GM12801 (cell line): ENCODE data around the gene C4orf36.

Experiments used
- TF ChIP-seq, protein P1 (sequence below): IDR thresholded peaks from one replicate; pipeline ENCODE4 v1.5.1; 2011; ENCODE audit warnings: control low read depth; ENCODE audit not compliant: insufficient read length; ENCODE audit errors: extremely low read depth

C4orf36 gene

DNA sequence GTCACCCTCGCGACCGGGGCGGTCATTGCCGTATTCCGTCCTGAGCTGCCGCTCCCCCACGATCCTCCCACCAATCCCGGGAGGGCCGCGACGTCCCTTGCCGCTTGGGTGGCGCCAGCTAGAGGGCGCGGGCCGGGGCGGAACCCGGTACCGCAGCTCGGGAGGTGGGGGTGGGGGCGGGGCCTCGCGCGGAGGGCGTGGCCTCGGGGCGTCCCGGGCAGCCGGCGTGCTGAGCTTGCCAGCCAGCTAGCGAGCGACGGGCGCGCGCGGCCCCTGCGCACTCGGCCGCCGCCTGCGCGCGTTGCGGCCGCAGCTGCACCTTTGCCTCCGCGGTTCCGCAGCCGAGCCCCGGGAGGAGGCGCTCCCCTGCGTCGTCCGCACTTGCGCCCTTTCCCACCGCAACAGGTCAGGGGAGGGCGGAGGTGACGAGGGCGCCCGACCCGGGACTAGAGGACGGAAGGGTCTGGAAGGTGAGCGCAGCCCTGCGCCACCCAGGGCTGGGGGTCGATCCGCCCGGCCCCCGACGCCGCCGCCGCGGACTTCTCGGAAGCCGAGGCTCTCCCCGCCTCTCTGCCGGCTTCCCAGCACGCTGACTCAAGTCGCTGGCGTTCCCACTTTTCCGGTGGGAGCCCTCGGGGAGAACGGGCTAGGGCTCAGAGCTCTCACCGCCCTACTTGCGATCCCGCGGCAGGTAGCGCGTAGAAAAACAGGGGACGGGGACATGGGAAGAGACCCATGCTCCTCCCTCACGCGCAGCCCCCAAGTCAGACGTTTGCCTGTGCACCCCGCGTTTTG is 42.7 kb upstream of the C4orf36 start, which contains the start of gene AFF1:
AFF1 (plus strand) TSS at position 241 of the 795 bp plus-strand sequence. CDS start 13,523 bp downstream, outside the sequence.
- TF ChIP-seq, protein P1, sequence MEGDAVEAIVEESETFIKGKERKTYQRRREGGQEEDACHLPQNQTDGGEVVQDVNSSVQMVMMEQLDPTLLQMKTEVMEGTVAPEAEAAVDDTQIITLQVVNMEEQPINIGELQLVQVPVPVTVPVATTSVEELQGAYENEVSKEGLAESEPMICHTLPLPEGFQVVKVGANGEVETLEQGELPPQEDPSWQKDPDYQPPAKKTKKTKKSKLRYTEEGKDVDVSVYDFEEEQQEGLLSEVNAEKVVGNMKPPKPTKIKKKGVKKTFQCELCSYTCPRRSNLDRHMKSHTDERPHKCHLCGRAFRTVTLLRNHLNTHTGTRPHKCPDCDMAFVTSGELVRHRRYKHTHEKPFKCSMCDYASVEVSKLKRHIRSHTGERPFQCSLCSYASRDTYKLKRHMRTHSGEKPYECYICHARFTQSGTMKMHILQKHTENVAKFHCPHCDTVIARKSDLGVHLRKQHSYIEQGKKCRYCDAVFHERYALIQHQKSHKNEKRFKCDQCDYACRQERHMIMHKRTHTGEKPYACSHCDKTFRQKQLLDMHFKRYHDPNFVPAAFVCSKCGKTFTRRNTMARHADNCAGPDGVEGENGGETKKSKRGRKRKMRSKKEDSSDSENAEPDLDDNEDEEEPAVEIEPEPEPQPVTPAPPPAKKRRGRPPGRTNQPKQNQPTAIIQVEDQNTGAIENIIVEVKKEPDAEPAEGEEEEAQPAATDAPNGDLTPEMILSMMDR = no peak

DNA sequence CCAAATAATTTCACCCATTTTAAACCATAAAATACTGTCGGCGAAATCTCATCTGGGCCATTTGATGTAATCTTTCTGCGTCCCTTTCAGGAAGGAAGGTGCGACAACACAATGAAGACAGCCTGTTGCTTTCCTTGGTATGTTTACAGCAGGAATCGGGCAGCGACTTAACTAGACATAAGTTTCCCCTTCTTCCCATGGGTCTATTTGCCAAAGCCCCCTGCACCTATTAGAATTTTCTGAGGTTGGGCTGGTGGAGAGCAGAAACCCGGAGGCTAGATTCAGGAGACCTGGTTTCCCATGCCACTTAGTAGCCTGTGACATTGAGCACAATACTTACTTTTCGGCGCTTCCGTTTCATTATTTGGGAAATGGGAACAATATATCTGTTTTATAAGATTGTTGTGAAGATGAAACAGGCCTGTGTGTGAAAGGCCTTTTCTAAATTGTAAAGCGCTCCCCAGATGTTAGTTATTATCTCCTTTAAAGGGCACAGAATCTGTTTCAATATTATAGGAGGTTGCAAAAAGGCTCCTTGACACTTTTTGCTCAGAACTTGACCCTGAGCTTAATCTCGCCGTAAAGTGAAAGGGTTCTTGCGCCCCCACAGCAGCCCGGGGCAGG is 42.0 kb upstream of the C4orf36 start:
- TF ChIP-seq, protein P1 = no peak

DNA sequence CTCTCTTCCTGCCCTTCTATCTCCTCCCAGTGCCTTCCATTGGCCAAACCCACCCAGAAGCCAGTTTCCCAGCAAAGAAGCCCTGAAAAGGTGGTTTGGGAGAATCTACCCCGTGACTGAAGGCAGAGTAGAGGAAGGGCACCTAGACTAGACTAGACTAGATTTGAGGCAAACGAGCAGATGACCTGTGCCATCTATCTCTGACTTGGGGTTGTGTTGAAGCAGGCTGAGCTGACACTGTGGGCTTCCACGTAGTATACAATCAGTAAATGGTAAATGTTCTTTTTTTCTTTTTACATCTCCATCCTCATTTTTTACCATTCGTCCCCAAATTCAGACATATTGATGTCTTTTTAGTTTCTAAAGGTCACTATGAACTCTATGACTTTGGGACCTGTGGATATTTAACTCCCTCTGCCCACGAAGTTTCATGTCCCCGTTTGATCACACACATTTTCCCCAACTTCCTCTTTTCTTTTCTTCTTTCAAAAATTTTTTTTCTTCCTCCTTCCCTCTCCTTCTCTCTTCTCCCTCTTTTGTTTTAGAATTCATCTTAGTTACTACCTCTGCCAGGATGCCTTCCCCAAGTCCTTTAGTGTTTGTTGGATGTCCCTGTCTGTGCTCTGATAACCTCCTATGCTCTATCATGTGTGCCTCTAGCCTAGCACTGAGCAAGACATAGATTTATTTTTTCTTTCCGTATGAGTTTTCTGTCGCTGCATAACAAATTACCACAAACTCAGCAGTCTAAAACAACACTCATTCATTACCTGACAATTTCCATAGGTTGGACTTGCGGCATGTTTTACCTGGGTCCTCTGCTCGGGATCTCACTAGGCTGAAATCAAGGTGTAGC is 36.4 kb upstream of the C4orf36 start:
- TF ChIP-seq, protein P1 = no peak

DNA sequence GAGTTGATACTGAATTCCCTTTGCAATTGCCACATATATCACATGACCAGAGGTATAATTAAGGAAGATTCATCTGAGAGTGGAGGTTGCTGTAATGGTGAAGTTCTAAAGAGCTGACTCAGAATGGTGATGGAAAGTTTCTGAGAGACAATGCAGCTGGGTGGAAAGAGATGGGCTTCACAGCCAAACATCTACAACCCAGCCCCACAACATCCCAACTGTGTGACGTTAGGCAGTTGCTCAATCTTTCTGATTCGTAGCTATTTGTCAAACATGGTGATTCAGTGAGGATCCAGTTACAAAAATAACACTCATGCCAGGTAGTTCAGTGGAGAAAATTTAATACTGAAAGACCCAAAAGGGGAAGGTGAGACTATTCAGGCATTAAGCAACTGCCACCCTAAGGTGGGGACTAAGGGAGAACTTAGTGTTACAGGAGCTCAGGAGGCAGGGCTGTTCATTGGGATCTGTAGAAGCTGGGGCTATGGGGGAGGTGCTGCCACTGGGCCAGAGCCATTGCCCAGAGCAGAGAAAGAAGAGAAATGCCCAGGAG is 35.7 kb upstream of the C4orf36 start:
- TF ChIP-seq, protein P1 = no peak

DNA sequence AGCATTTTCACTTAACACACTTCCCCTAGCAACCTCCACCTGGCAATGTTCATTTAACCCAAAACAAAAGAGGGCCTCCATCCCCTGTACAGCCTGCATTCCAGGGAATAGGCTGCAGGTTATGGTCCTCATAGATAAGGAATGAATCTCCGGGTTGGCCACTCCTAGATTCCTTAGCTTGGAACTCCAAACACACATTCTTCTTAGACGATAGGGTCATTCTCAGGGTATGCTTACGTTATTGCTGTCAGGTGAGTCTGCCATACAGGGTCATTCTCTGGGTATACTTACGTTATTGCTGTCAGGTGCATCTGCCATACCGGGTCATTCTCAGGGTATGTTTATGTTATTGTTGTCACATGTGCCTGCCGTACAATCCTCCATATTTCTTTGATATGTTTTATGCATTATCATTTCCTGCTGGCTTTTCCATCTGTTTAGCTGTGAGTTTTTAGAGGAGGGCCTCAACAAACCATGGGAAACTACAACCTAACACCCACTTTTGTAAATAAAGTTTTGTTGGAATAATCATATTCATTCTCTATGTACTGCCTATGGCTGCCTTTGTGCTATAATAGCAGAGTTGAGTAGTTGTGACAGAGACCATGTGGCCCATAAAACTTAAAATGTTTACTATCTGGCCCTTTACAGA is 34.3 kb upstream of the C4orf36 start:
- TF ChIP-seq, protein P1 = no peak

DNA sequence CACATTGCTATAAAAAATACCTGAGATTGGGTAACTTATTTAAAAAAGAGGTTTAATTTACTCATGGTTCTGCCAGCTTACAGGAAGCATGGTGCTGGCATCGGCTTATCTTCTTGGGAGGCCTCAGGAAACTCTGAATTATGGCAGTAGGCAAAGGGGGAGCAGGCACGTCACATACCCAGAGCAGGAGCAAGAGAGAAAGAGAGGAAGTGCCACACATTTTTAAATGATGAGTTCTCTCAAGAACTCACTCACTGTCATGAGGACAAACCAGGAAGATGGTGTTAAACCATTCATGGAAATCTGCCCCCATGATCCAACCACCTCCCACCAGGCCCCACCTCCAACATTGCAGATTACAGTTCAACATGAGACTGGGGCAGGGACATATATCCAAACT is 32.6 kb upstream of the C4orf36 start:
- TF ChIP-seq, protein P1 = no peak
